Cortex of kidney (tissue), 1 donor: ENCODE measurements around the gene TMC5.
A peak's percentile ranks its signal among the peaks of the same experiment; 100 is the strongest.

Experiments
- DNase-seq: peaks from one replicate; lab custom pipeline; 2025; lab: John Stamatoyannopoulos, UW

Gene TMC5

DNA sequence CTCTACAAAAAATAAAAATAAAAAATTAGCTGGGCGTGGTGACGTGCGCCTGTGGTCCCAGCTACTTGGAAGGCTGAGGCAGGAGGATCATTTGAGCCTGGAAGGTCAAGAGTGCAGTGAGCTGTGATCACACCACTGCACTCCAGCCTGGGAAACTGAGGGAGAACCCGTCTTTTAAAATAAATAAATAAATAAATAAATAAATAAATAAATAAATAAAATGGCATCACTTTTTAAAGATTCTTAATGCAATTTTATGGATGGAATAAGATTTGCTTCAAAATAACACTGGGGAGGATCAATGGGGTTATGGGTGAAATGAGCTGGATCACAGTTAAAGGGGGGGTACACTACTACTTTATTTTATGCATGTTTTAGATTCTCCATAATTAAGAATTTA is 89.3 kb downstream of the TMC5 start:
- DNase-seq = no peak

DNA sequence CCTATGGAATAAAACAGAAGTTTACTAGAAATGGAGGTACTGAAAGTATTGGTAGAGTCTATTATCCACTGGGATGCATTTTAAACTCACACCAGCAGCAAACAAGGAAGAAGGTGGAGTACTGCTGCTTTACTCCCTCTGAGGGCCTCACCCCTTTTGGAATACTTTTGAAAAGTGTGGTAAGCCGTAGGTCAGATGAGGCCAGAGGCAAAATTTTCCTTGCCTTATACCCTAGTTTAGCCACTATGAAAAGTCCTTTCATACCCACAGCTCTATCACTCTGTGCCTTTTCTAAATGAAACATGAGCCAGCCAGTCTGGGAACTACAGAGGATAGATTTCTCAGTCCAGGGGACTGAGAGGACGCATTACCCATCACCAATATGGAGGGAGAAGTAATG is 90.2 kb downstream of the TMC5 start:
- DNase-seq = no peak

DNA sequence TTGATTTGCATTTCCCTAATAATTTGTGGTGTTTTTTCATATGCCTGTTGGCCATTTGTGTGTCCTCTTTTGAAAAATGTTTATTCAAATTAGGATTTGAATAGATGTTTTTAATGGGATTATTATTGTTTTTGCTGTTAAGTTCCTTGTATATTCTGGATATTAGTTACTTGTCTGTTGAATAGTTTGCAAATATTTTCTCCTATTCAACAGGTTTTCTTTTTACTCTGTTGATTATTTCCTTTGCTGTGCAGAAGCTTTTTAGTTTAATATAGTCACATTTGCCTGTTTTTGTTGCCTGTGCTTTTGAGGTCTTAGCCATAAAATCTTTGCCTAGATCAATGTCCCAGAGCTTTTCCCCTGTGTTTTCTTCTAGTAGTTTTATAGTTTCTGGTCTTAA is 94.6 kb downstream of the TMC5 start:
- DNase-seq = no peak

DNA sequence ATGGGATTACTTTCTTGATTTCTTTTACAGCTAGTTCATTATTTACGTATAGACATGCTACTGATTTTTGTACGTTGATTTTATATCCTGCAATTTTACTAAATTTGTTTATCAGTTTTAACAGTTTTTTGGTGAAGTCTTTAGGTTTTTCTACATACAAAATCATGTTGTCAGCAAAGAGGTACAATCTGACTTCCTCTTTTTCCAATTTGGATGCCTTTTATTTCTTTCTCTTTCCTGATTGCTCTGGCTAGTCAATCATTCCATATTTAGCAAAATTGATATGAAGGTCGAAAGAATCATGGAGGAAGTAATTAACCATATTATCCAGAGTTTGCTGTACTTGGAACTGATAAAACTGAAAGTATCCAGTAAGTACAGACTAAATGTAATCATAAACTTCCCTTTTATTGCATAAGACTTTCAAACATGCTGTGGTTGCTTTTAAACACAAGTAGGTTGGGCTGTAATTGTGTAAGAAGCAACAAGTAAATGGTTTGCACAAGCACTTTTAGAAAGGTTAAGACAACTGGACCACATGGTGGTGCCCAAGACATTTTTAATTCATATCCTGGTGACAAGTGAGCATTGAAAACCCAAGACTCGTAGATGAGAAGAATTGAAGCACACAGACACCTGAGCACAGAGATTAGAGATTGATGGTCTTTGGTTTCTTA is 95.8 kb downstream of the TMC5 start:
- no peak for DNase-seq

DNA sequence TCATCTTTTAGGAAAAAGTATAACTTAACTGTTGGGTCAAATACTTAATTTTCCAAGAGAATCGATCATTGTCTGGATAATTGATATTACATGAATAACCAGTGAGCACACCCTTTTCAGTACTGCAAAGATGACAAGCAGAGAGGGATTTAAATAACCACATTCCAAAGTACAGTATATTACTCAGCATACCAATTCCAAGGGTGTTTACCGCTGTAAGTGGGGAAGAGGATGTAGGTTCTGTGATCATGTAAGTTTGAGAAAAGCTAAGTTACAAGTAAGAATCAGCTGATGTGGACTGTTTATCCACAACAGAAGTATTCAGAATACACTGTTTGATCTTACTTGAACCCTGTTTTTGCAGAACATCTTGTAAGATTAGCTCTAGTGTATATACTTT is 98.1 kb downstream of the TMC5 start:
- DNase-seq = no peak

DNA sequence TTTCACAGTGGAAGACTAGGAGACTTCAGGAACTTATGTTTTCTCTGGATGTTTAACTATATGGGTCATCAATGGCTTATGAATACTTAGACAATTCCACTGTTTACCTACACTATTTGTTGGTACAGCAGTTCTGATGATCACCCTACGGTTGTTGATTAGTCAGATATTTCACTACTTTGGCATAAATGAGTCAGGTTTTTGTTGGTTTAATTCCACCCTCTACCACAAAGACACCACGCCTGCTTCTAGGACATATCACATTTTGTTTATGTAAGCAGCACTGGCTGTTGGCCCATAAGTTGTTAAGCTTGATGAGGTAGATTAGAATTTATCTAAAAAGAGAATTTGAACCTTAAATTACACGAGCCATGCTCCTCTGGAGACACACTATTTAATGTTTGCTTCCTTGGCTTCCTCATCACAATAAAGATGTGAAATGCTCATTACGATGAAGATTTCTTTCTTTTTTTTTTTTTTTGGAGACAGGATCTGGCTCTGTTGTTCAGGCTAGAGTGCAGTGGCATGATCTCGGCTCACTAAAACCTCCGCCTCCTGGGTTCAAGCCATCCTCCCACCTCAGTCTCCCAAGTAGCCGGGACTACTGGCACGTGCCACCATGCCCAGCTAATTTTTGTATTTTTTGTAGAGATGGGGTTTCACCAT is 99.9 kb downstream of the TMC5 start:
- DNase-seq = no peak

DNA sequence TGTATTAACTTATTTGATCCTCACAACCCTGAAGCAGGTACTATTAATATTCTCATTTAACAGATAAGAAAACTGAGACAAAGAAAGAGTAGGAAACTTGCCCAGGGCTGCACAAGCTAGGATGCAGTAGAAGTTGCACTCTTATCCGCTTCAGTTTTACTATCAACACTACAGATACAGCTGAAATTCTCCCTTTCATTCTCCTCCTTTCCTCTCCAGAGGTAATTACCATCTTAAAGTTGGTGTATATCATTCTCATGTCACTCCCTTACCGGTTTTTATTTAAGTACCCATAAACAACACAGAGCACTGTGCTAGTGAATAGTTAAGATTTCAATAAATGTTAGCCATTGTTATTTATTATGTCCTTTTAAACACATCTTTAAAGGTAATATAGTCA is 100.7 kb downstream of the TMC5 start:
- DNase-seq = no peak

DNA sequence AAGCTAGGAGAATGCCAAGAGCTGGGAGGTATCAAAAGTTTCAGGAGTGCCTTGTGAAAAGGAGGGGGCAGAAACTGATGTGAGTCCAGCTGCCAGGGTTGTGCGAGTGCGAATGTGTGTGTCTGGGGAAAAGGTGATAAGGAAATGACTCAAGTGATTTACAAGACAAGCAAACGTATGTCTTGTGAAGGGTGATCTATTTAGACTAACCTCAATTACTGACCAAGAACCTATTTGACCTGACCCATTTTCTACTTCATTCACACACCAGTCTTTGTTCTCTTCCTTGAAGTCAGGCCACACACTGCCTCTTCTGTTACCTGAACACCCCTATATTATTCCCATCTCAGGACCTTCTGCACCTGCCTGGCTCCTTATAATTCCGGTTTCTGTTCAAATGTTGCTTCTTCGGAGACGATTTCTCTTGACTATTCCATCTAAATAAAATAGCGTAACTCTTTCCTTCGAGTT is 103.2 kb downstream of the TMC5 start:
- DNase-seq = no peak

DNA sequence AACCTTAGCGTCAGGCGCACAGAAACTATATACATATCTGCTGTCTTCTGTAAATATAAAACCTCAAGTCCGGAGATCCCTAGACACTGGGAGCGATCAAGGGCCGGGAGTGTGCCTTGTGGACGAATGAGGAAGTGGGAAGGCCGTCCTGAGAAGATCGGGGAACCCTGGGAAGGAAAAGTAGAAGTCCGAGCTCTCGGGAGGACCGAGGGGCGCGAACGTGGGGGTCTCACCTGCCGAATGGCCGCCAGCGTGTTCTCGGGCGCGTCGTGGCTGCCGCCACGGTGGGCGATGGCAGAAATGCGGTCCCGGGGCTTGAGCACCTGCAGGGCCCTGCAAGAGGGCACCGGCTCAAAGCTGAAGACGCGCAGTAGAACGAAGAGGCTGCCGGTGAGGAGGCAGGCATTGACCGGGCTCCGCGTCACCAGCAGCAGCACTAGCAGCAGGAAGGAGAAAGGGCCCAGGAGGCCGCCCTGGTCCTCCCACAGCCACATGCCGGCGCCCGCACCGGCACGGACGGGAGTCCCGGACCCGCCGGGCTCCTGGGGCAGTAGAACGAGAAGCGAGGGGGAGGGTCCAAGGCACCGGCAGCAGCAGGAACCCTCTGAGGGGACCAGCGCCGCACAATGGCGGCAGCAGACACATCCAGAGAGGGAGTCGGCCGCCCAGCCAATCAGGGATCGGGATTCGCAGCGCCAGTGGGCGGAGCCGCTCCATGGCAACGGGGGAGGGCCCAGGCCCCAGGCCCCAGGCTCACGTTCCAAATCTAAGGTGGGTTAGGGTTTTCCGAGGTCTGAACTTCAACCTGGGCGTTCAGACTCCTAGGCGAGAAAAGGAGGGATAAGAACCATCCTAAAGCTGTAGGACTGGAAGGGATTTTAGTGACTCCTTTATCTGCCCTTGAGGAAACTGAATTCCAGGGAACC is 104.1 kb downstream of the TMC5 start, which contains the start of gene GDE1:
GDE1 (minus strand) TSS at position 628 of the 926 bp plus-strand sequence; CDS start at position 494, 134 bp downstream.
- DNase-seq = no peak

DNA sequence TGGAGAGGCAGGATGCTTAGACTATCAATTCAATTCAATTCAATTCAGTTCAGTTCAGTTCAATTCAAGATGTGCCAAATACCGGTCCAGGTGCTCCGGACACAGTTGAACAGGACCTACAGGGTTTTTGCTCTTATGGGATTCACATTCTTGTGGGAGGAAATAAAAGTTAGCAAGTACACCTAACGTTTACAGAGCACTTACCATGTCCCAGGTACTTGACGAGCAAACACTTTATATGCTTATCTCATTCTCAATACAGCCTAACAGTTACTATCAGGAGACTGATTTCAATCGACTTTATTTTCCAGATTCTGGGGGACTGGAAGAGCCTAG is 104.7 kb downstream of the TMC5 start:
- no peak for DNase-seq

DNA sequence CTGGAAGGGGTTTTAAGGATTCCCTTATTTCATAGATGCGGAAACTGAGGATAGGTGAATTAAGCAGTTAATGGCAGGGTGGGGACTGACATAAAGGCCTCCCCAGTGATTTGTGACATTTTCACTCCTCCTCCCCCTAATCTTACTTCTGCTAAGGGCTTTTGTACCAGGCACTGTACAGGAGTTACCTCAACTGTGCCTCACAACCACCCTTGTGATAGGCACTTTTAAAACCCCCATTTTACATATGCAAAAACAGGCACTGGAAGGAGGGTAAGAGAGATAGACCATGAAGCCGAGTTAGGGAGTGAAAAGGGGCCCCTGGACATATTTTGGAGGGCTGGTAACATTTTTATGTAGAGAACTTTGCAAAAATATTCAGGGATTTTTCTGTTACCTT is 105.1 kb downstream of the TMC5 start:
- no peak for DNase-seq

DNA sequence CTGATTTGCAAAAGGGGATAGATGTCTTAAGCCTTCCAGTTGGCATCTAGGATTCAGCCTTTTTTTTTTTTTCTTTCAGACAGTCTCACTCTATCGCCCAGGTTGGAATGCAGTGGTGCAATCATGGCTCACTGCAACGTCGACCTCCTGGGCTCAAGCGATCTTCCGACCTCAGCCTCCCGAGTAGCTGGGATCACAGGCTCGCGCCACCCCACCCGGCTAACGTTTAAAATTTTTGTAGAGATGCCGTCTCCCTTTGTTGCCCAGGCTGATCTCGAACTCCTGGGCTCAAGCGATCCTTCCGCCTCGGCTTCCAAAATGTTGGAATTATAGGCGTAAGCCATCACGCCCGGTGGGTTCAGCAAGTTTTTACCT is 105.5 kb downstream of the TMC5 start:
- DNase-seq = no peak

DNA sequence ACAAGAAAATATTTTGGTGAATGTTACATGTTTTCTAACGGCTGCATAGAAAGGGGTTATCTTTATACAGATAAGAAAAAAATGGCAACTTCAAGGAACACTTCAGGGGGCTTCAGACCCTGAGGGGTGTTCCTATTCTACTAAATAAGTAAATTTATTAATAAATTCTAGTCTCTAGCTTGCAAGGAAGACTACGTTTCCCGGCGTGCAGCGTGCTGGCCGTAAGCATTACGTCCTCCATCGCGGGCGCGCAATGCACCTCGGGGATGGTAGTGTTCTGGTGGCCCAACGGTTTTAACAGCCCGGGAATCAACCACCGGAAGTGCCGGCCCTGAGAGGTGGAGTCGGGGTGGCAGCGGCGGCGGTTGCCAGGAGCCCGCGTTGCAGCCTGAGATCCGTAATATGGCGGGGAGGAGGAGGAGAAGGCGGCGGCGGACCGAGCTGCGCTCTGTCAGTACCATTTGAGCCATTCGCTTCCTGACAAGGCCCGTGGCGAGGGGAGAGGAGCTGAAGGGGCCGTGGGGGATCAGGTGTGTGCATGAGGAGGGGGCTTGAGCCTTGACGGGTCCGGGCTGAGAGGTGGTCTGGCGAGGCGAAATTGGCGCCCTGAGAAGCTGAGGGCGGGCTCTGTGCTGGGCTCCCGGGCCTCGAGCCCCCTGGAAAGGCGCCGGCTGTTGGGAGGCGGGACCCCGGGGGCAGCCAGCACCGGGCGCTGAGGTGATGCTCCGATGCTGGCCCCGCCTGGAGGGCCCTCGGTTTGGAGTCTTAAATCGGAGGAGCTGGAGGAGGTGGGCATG is 106.1 kb downstream of the TMC5 start, which contains the start of gene CCP110:
CCP110 (plus strand) TSS at position 384 of the 797 bp plus-strand sequence. CDS start 3,940 bp downstream, outside the sequence.
- peak; percentile 38 for DNase-seq

DNA sequence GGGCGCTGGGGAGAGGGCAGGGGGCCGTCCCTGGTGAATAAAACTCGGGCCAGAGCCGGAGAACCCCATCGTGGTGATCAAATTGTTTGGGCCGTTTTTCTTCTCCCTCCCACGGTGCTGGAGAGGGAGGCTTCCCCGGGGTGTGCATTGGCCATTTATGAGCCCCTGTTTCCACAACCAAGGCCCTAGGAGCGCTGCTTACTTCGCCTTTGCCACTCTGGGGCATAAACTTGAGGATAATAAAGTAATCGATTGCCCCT is 106.6 kb downstream of the TMC5 start:
- no peak for DNase-seq

DNA sequence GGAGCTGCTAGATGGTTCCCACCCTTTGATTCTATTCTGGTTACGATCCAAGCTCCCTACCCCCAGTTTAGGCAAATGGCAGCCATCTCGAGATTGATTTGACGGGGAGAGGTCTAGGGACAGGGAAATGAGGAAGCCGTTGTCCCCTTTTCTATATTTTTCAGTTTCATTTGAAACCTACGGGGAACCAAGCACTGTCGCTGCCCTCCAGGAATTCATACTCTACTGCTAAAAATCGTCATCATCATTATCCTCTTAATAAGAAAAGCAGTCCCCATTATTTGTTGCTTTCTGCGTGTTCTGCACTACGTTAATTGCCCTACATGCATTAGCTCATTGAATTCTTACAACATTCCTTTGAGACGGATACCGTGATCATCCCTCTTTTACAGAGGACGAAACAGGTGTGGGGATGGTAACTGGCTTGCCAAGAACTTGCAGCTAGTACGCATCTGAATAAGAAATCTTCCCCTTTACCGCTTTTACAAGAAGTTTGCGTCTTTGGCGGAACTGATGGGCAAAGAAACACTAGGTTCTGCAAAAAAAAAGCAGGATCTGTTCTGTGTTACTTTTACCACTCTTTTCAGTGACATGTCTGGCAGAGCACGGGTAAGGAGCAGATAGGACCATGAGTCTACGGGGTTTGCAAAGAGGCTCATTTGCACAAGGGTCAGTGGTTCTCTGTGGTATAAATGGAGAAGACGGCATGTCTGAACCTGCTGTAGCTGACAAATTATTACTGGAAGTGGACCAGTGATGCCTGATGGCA is 107.1 kb downstream of the TMC5 start:
- DNase-seq = no peak

DNA sequence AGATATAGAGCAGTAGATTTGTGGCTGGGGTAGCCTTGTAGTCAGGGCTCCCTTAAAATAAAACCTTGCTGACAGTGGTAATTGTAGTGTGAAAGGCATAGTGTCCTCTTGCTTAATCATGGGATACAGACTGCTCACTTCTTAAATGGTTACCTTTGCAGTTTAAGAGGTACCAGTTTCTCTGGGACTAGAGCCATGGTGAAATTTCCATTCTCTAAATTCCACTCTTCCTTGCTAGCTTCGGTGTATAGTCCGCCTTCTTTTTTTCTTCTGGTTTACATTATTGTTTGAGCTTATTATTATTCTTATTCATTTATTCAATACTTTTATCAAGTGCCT is 107.7 kb downstream of the TMC5 start:
- no peak for DNase-seq

DNA sequence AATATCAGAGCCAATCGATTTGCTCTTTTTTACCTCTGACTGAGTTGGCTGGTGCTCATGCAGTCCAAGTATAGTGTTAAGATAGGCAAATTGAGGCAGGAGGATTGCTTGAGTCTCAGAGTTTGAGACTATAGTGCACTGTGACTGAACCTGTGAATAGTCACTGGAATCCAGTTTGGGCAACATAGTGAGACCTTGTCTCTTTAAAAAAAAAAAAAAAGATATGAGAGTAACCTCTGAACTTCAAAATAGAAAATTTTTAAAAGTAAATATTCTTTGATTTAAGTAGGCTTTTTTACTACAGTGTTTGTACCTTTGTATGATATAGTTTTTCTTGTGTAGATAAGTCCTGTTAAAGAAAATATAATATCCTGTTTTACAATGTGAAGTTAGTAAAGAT is 109.5 kb downstream of the TMC5 start:
- no peak for DNase-seq

DNA sequence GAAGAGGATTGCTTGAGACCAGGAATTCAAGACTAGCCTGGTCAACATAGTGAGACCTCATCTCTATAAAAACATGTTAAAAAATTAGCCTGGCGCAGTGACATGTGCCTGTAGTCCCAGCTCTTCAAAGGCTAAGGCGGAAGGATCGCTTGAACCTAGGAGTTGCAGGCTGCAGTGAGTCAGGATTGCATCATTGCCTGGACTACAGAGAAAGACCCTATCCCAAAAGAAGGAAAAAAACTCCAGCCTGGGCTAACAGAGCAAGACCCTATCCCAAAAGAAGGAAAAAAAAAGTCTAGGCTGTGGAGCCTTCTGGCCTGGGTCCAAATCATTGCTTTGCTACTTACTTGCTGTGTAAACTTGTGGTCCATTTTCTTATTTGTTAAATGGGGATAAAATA is 111.0 kb downstream of the TMC5 start:
- DNase-seq = no peak

DNA sequence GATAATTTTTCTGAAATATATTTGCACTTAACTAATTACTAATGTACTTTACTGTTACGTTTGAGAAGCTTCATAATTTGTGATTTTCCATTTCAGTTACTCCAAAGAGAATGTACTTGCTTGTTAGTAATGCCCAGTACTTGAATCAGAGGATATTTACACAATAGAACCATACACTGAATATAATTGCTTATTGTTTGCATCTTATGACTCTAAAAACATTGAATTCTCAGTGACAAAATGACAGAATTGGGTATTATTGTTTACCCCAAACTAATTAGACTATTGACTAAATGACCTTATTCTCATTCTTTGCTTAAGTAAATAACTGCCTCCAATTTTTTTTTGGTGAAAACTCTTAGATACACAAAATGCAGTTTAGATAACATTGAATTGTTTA is 114.9 kb downstream of the TMC5 start:
- no peak for DNase-seq

DNA sequence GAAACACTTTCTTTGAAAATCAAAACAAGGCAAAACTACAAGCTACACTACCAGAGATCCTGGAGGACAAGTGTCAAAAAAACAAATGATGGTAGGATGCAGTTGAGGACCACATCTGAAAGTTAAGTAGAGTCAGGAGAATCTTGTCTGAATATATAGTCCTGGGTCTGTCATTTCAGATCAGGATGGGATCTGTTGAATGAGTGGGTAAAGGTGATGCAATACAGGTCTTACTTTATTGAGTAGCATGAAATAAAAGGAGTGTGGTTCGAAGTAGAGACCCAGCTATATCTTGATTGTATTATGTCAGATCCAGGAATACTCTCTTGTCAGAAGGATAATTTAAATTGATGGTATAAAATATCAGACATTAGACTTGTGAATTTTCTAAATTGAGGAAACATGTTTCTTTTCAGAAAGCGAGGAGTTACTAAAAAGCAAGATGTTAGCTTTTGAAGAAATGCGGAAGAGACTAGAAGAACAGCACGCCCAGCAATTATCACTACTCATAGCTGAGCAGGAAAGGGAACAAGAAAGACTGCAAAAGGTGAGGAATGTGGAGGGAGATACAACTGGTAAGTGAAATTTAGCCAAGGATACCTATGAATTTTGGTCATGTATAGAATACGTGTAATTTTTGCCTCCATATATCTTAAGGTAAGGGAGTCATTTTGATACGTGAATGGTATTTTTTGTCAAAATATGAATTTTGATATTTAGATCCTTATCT is 122.7 kb downstream of the TMC5 start:
- no peak for DNase-seq
